GM06990 (cell line): ENCODE results near the gene PTPRN2.
"Not testable (repeated sequence)": the region's sequence is repeated elsewhere in the genome, so short reads cannot be mapped to it uniquely, and the experiment has no call there.

Source experiments
- DNase-seq: peaks from one replicate; pipeline ENCODE4 v3.0.0-alpha.2; 2011; ENCODE audit not compliant: insufficient read length; ENCODE audit errors: extremely low read depth
- H3K27me3 ChIP-seq: replicated peaks from 2 replicates; pipeline ENCODE4 v1.6.0; 2011; ENCODE audit warnings: low read length; ENCODE audit not compliant: control insufficient read depth, insufficient read depth
- H3K36me3 ChIP-seq: 2 replicates; pipeline ENCODE4 v1.5.1; 2011; ENCODE audit warnings: low read length; ENCODE audit not compliant: control insufficient read depth, insufficient read depth
- H3K4me3 ChIP-seq: replicated peaks from 2 replicates; pipeline ENCODE4 v1.5.1; 2011; ENCODE audit warnings: low read depth, mild to moderate bottlenecking, control low read depth, low read length
- TF ChIP-seq, protein P1 (sequence below): IDR thresholded peaks from 2 replicates; pipeline ENCODE4 v1.5.1; 2011; ENCODE audit warnings: low read length, control low read depth, mild to moderate bottlenecking, inconsistent platforms; ENCODE audit not compliant: insufficient read depth, poor library complexity, severe bottlenecking

Gene PTPRN2

DNA sequence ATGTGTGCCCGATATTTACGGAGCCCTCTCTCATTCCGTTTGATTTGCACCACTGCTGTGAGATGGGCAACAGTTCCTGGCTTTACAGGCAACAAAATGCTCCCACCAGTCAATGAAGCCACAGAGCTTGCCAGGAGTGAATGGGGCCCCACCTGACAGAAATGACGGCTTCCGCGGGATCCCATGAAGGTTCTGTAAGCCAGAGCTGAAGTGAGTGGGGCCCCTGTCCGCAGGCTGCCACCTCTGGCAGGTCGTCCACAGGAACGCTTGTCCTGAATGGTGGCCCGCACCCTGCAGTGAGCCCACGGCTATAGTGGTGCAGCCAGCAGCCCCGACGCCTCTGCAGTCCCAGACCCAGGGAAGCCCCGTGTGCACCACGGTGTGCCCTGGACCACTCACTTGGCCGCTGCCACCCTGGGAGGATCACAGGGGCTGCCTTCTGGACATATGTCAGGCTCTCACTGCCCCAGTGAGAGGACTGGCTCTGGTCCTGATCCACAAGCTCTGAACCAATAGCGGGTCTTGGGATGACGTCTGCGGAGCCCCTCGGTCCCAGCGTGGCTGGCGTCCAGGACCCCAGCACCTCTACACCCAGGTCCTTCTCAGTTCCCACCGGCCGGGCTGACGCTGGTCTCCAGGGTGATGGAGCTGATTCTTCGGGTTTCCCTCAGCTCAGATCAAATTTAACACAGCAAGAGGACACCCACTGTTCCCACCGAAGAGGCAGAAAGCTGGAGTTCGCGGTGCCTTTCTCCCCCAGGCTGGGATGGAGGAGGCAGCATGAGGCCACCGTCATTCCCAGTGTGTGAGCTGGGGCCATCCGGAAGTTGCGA is 738.9 kb downstream of the PTPRN2 start:
- Histone ChIP-seq H3K36me3 (no peaks in the 10 kb centered on the region), H3K27me3 (no peaks in the 10 kb centered on the region), H3K4me3 (no peak overlapping the region)
- TF ChIP-seq, protein P1, sequence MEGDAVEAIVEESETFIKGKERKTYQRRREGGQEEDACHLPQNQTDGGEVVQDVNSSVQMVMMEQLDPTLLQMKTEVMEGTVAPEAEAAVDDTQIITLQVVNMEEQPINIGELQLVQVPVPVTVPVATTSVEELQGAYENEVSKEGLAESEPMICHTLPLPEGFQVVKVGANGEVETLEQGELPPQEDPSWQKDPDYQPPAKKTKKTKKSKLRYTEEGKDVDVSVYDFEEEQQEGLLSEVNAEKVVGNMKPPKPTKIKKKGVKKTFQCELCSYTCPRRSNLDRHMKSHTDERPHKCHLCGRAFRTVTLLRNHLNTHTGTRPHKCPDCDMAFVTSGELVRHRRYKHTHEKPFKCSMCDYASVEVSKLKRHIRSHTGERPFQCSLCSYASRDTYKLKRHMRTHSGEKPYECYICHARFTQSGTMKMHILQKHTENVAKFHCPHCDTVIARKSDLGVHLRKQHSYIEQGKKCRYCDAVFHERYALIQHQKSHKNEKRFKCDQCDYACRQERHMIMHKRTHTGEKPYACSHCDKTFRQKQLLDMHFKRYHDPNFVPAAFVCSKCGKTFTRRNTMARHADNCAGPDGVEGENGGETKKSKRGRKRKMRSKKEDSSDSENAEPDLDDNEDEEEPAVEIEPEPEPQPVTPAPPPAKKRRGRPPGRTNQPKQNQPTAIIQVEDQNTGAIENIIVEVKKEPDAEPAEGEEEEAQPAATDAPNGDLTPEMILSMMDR, result no peak
- DNase-seq, result no peak

DNA sequence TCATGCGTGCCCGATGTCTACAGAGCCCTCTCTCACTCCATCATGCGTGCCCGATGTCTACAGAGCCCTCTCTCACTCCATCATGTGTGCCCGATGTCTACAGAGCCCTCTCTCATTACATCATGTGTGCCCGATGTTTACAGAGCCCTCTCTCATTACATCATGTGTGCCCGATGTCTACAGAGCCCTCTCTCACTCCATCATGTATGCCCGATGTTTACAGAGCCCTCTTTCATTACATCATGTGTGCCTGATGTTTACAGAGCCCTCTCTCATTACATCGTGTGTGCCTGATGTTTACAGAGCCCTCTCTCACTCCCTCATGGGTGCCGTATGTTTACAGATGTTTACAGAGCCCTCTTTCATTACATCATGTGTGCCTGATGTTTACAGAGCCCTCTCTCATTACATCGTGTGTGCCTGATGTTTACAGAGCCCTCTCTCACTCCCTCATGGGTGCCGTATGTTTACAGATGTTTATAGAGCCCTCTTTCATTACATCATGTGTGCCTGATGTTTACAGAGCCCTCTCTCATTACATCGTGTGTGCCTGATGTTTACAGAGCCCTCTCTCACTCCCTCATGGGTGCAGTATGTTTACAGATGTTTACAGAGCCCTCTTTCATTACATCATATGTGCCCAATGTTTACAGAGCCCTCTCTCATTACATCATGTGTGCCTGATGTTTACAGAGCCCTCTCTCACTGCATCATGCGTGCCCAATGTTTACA is 739.7 kb downstream of the PTPRN2 start:
- not testable (repeated sequence) for H3K36me3 ChIP-seq, DNase-seq, H3K4me3 ChIP-seq, H3K27me3 ChIP-seq

DNA sequence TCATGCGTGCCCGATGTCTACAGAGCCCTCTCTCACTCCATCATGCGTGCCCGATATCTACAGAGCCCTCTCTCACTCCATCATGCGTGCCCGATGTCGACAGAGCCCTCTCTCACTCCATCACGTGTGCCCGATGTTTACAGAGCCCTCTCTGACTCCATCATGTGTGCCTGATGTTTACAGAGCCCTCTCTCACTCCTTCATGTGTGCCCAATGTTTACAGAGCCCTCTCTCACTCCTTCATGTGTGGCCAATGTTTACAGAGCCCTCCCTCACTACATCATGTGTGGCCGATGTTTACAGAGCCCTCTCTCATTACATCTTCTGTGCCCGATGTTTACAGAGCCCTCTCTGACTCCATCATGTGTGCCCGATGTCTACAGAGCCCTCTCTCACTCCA is 740.9 kb downstream of the PTPRN2 start:
- H3K36me3 ChIP-seq, H3K27me3 ChIP-seq, DNase-seq, H3K4me3 ChIP-seq: not testable (repeated sequence)

DNA sequence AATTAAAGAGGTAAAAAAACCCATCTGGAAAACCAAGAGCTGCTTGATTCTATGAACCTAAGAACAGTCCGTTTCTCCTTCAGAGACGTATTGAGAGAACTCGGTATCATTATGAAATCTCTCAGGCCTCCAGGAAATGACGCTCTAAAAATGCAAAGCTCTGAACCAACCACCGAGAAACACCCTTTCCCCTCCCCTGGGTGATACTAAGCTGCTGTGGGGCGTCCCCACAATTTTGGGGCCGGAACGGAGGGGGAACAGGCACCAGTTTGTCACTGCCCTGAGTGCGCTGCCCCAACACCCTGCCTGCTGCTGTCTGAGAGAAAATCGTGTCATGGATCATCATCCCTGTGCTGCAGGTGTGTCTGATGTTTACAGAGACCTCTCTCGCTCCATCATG is 741.4 kb downstream of the PTPRN2 start:
- Histone ChIP-seq H3K36me3 (no peaks in the 10 kb centered on the region), H3K27me3 (no peaks in the 10 kb centered on the region)
- DNase-seq, result no peak

DNA sequence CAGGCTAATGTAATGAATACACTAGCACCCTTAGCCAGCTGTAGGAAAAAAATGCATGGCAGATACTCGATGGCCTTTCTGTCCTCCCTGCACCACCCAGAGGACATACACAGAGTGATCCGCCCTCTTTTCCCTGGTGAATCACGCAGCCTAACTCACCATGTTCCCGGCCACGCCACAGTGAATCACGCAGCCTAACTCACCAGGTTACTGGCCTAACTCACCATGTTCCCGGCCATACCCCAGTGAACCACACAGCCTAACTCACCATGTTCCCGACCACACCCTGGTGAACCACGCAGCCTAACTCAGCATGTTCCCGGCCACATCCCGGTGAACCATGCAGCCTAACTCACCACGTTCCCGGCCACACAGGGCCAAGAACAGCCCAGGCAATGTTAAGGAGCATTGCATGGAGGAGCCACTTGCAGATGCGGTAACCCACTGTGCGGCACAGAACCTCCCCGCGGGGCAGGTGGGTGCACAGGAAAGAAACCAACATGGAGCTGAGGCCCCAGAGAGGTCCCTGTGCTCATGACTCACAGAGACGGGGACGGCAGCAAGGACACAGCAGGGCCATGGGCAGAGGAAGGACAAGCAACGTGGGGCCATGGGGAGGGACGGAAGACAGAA is 742.3 kb downstream of the PTPRN2 start:
- no peaks in the 10 kb centered on the region for H3K27me3 ChIP-seq
- TF ChIP-seq, protein P1, result no peak
- H3K36me3 ChIP-seq, result no peaks in the 10 kb centered on the region
- DNase-seq, result no peak
- H3K4me3 ChIP-seq, result no peak overlapping the region

More for the DNA sequence above, 741.4 kb downstream of the PTPRN2 start:
- no peak overlapping the region for H3K4me3 ChIP-seq
- TF ChIP-seq, protein P1, result no peak

DNA sequence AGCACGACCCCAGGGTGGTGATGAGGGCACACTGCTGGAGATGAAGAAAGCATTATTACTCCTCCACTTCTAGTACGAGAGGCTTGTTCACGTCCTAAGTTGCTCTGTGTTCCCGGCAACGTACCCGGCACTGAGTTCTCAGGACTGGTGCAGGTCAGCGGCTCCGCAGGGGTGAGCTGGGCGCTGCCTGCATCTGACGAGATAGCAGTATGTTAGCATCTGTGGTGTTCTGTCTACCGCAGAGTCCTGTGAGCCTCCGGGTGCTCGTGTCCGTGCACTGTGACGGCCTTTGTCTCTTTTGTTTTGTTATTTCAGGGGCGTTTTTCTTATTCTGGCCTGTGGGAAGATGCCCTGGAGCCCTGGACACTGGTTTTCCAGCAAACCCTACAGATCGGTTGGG is 743.0 kb downstream of the PTPRN2 start:
- TF ChIP-seq, protein P1, result no peak
- no peaks in the 10 kb centered on the region for H3K27me3 ChIP-seq
- no peak overlapping the region for H3K4me3 ChIP-seq
- no peak for DNase-seq
- no peaks in the 10 kb centered on the region for H3K36me3 ChIP-seq
